LNCaP clone FGC (cell line): Measurements from ENCODE around the gene LSM3.

ENCODE experiments used
- DNase-seq: peaks from one replicate; pipeline ENCODE4 v3.0.0-alpha.2; 2011; ENCODE audit warnings: low read depth
- H3K4me3 ChIP-seq: 2 replicates; pipeline ENCODE4 v1.5.1; 2011; ENCODE audit warnings: mild to moderate bottlenecking, low read depth, low read length, control low read depth
- CTCF ChIP-seq: IDR thresholded peaks from 2 replicates; pipeline ENCODE4 v1.5.1; 2012; ENCODE audit warnings: mild to moderate bottlenecking; ENCODE audit not compliant: control insufficient read depth, insufficient read depth; ENCODE audit errors: extremely low read depth

The LSM3 gene

GRCh38 chr3:14244521-14245247 lies 66.1 kb downstream of the LSM3 start:
- no peak overlapping the region for H3K4me3 ChIP-seq
- DNase-seq: no peak
- TF ChIP-seq CTCF: no peak

- no peak for DNase-seq
- no peak for TF ChIP-seq CTCF
- no peak overlapping the region for H3K4me3 ChIP-seq
Measured at GRCh38 chr3:14245248-14245639, 66.6 kb downstream of the LSM3 start.

GRCh38 chr3:14245822-14246221 lies 67.2 kb downstream of the LSM3 start:
- TF ChIP-seq CTCF: no peak
- DNase-seq: no peak
- no peak overlapping the region for H3K4me3 ChIP-seq

- TF ChIP-seq CTCF: no peak
- DNase-seq: no peak
- no peak overlapping the region for H3K4me3 ChIP-seq
Measured at GRCh38 chr3:14246414-14246813, 67.8 kb downstream of the LSM3 start.

- no peak for DNase-seq
- TF ChIP-seq CTCF: no peak
- no peak overlapping the region for H3K4me3 ChIP-seq
Measured at GRCh38 chr3:14248477-14248848, 69.8 kb downstream of the LSM3 start.

GRCh38 chr3:14248849-14249523 lies 70.4 kb downstream of the LSM3 start:
- DNase-seq: peak; percentile 94
- H3K4me3 ChIP-seq: no peak overlapping the region
- no peak for TF ChIP-seq CTCF
